ENCODE results near the gene MCRIP2.

Gene MCRIP2

DNA sequence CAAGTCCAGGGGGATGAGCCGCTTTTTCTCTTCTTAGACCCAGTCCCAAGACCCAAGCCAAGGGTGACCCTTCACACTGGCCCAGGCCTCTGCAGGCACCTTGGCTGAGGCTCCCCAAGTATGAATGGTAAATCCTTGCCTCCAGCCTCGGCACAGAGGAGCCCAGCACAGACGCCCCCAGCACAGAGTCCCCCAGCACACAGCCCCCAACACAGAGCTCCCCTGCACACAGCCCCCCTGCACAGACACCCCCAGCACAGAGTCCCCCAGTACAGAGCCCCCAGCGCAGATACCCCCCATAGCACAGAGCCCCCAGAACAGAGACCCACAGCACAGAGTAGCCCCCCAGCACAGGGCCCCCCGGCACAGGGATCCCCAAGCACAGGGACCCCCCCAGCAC is 1.0 kb upstream of the MCRIP2 start:
- no peak for DNase-seq (ENCODE audit: low spot score)
- TF ChIP-seq, protein P1, sequence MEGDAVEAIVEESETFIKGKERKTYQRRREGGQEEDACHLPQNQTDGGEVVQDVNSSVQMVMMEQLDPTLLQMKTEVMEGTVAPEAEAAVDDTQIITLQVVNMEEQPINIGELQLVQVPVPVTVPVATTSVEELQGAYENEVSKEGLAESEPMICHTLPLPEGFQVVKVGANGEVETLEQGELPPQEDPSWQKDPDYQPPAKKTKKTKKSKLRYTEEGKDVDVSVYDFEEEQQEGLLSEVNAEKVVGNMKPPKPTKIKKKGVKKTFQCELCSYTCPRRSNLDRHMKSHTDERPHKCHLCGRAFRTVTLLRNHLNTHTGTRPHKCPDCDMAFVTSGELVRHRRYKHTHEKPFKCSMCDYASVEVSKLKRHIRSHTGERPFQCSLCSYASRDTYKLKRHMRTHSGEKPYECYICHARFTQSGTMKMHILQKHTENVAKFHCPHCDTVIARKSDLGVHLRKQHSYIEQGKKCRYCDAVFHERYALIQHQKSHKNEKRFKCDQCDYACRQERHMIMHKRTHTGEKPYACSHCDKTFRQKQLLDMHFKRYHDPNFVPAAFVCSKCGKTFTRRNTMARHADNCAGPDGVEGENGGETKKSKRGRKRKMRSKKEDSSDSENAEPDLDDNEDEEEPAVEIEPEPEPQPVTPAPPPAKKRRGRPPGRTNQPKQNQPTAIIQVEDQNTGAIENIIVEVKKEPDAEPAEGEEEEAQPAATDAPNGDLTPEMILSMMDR (IDR thresholded peaks at IDR 0.05; ENCODE audit: extremely low read depth, missing control alignments), result no peak

DNA sequence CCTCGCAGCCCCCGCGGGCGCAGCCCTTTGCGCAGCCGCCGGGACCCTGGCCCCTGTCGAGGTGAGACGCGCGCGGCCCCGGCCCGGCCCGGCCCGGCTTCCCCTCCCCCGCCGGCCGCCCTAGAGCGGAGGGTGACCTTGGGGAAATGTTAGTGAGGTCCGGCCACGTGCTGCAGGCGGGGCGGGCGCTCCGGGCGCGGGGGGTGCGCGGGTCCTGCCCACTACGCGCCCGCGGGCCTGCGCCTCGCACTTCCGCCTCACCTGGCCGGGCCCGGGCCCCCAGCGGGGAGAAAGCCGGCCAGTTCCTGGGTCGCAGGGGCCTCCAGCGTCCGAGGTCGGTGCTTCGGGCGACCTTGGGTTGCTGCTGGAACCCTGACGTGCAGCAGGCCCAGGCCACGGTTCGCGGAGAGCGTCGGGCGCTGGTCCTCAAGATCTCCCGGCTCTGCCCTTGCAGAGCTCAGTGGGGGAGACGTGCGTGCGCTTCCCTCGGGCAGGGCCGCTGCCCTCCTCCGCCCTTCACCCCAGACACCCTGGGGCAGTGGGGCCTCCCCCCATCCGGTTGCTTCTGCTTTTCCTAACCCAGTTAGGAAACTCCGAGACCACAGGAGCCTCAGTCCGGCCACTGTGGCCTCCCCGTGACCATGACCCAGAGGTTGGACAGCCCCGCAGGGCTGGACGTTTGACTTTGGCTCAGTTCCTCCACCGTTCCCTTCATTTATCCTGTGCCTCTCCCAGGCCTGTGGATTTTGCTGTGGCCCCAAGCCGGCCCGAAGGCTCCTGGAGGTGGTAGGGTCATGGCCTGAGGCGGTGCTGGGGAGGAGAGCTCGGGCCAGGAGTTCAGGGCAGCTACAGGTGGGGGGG is 791 bp downstream of the MCRIP2 start:
- DNase-seq (ENCODE audit: low spot score), result peak; percentile 84

DNA sequence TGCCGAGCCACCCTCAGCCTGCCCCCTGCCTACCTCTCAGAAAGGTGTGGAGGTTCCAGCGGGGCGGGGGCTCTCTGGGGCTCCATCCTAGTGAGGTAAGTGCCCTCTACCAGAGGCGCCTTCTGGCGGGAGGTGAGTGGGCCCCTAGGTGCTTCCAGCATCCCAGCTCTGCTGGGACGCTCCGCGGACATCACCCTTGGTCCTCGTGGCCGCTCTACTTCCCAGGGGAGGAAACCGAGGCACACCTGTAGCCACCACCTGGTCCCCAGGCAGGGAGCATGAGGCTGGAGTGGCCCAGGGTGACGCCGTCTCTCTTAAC is 1.4 kb downstream of the MCRIP2 start:
- TF ChIP-seq, protein P1 (IDR thresholded peaks at IDR 0.05; ENCODE audit: extremely low read depth, missing control alignments), result no peak
- DNase-seq (ENCODE audit: low spot score), result peak; percentile 30

More for the DNA sequence above, 791 bp downstream of the MCRIP2 start:
- TF ChIP-seq, protein P1 (IDR thresholded peaks at IDR 0.05; ENCODE audit: extremely low read depth, missing control alignments), result no peak

DNA sequence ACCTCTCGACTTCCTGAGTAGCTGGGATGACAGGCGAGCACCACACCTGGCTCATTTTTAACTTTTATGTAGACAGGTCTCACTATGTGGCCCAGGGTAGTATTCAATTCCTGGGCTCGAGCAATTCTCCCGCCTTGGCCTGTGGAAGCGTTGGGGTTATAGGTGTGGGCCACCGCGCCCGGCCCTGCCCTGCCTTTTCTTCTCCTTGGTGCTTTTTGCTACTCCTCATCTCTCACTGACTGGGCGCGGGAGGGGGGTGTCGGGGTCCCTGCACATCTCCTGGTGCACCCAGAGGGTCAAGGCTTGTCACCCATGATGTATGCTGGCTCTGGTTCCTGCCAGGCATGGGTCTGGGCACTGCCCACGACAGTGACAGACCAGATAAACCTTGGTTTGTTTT is 2.9 kb downstream of the MCRIP2 start:
- no peak for DNase-seq (ENCODE audit: low spot score)
- TF ChIP-seq, protein P1 (IDR thresholded peaks at IDR 0.05; ENCODE audit: extremely low read depth, missing control alignments), result no peak

DNA sequence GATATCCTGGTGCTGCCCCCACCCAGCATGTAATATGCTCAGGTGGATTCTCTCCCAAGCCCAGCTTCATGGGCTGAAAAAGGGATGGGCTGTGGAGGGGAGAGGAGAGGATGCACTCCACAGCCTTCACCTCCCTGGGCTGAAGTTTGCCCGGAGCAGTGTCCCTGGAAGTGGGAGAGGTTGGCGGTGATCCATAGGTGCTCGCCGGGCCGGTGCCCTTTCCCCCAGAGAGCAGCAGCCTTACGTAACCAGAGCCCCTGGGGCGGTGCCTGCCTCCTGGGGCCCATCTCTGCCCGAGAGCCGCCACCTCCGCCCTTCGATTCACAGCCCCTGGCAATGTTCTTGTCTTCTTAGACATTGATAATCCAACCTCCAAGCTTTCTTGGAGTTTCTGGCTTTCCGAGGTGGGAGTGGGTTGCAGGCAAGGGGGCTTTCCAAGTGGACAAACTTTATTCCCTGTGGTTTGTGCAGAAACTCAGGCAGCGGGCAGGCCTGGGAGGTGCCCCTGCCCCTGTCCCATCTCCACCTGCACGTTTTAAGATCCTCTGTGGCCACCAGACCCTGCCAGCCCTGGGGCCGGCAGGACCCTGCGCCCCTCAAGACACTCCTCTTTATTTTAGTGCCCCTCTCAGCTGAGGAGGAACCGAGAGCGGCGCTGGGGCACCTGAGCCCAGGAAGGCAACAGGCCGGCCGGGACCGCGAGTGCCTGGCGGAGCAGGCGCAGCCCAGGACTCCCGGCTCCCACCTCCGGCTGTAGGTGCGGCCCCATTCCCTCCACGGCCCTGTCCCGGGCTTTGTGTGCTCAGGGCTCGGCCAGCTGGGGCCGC is 4.4 kb downstream of the MCRIP2 start:
- TF ChIP-seq, protein P1 (IDR thresholded peaks at IDR 0.05; ENCODE audit: extremely low read depth, missing control alignments), result no peak
- DNase-seq (ENCODE audit: low spot score), result no peak

DNA sequence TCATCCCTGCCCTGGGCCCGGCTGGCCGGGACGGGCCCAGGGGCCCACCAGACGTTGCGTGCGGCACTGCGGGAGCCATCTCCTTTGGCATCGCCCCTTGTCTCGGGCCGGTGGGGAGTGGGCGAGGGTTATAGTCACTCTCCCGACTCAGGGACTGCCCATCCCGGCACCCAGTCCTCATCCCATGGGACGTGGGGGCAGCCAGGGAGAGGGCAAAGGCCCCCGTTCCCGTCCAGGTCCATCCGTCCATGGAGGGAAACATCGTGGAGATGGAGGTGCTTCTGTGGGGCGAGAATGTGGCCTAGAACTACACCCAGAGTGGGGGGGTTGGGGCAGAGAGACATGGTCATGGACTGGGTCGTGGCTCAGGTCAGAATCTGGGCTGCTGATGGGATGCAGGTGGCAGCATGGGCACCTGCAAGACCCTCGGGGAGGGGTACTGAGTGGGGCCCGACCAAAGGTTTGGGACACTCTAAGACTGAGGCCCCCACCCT is 5.1 kb downstream of the MCRIP2 start:
- TF ChIP-seq, protein P1 (IDR thresholded peaks at IDR 0.05; ENCODE audit: extremely low read depth, missing control alignments), result no peak
- no peak for DNase-seq (ENCODE audit: low spot score)
